ENCODE measurements around the gene DNAJC12. TPM values are rescaled to one million over a fixed set of nuclear protein-coding genes. Genes with fewer than 3 reads are reported as not detected.

DNAJC12 gene
- total RNA-seq (2021; fragmentation: NEBNext Ultra II Directional; extraction: Animal tissue kit (Norgen Biotek cat#: 25700)) (2.9 and 4.2 TPM in 2 replicates), polyA plus RNA-seq (2011; rRNA removed) (0.33 and 0.86 TPM in 2 replicates), polyA minus RNA-seq (2011; rRNA and poly(A)+ RNA removed) (0.24 and 0.28 TPM in 2 replicates)
- 1.4 TPM for polyA plus RNA-seq (2011; cell fraction: cytosol; rRNA removed)
- 0.40 TPM for polyA plus RNA-seq (2011; cell fraction: nucleus; rRNA removed)
- 1.1 to 1.3 TPM (median 1.3 TPM) in 4 replicates for polyA plus RNA-seq (2012, experiment 1 of 2)
- polyA plus RNA-seq (2012, experiment 2 of 2): 0.39 TPM
- polyA plus RNA-seq (2013, experiment 1 of 2): 3.8 TPM
- polyA plus RNA-seq (2013, experiment 2 of 2): 4.0 TPM
- not detected for polyA minus RNA-seq (2011; cell fraction: cytosol; rRNA and poly(A)+ RNA removed)
- polyA minus RNA-seq (2011; cell fraction: nucleus; rRNA and poly(A)+ RNA removed): 1.6 TPM
- long read RNA-seq, experiment 1, partial matches to known transcripts: 1 of 4 reads
- long read RNA-seq, experiment 1, other reads (novel, unspliced or antisense): 2 of 4 reads
- long read RNA-seq, experiment 2, transcript DNAJC12-201 (5 exons, 1,201 nt): major isoform, 7 of 8 reads
- long read RNA-seq, experiment 2, partial matches to known transcripts: 0 of 8 reads
- long read RNA-seq, experiment 2, other reads (novel, unspliced or antisense): 1 of 8 reads

DNA sequence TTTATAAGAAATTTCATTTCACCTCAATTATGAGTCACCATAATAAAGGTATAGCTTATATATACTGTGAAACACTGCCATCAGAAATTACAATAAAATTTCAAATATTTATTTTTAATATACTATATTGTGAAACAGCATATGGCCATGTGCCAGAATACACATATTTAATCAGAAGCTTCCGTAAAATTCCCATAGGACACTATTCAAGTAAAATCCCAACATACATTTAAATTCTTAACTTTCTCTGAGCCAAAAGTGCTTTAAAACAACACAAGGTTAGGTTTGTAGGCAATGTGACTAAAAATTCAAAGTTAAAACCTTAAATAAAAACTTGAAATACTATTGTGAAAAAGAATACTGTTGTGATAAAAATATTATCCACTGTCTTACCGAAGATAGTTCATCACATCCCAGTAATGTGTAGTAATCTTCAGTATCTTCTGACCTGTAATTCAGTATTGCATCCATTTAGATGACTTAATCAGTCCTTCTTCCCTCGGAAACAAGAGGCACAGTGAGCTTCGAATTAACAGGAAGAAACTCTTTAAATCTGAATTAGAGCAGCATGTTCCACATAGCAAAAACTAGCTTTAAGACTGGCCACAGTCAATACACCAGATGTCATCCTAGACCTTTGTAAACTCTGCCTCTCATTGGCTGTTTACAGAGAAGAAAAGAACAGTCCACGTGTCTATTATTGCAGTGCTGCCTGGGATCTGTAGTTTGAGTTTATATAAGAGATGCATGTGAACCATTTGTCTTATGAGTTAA lies at the start of gene DNAJC12:
Gene DNAJC12 (minus strand): TSS at position 648 of the 774 bp plus-strand sequence. CDS start 177 bp downstream, at position 471.
- no peaks in the 10 kb centered on the region for H3K27me3 ChIP-seq (replicated peaks in 1 of 4; ENCODE audit: control insufficient read depth in 3 of 4, extremely low read depth in 1 of 4, insufficient read depth in 3 of 4, low read length in 3 of 4)
- H4K5ac ChIP-seq (ENCODE audit: insufficient read length, low read depth, low read length): no peak within 1 kb of the TSS
- no peak within 1 kb of the TSS for H3K27ac ChIP-seq (ENCODE audit: low read depth, low read length)
- H3K23me2 ChIP-seq (ENCODE audit: low read depth, low read length): no peaks in the 10 kb centered on the region
- H2AFZ ChIP-seq (ENCODE audit: low read length): peak within 1 kb of the TSS; percentile 70
- no peak within 1 kb of the TSS for H2BK15ac ChIP-seq (ENCODE audit: low read length)
- H4K8ac ChIP-seq (ENCODE audit: extremely low read depth, insufficient read depth, low read length): no peak within 1 kb of the TSS
- DNase-seq (ENCODE audit: low read depth in 1 of 2, low spot score in 2 of 2): no peak
- no peak within 1 kb of the TSS for H2AK5ac ChIP-seq (ENCODE audit: low read depth, low read length)
- no peaks in the 10 kb centered on the region for H3K36me3 ChIP-seq (ENCODE audit: control insufficient read depth in 2 of 4, insufficient read depth in 4 of 4, low read length in 3 of 4)
- CTCF ChIA-PET (ENCODE audit: partially characterized antibody): interaction anchor here (0.9 to 1.8 kb wide), 4 partner anchors 9 to 375 kb away, joined by 3 to 4 read pairs (median 4); no protein-coding TSS in a partner anchor
- no peak within 1 kb of the TSS for H2BK12ac ChIP-seq (ENCODE audit: low read depth, low read length)
- no peak within 1 kb of the TSS for H3K4ac ChIP-seq (replicated peaks; ENCODE audit: insufficient read length, low read depth, low read length)
- no peak within 1 kb of the TSS for H3K56ac ChIP-seq (replicated peaks; ENCODE audit: insufficient read length, low read depth, low read length)
- H3K79me1 ChIP-seq (ENCODE audit: low read depth, low read length): no peaks in the 10 kb centered on the region
- no peaks in the 10 kb centered on the region for H4K20me1 ChIP-seq (replicated peaks in 1 of 2; ENCODE audit: control insufficient read depth in 1 of 2, insufficient read depth in 2 of 2, low read length in 2 of 2)
- no peak within 1 kb of the TSS for H2BK120ac ChIP-seq (replicated peaks; ENCODE audit: low read depth, low read length)
- H2BK5ac ChIP-seq (ENCODE audit: low read depth, low read length): no peak within 1 kb of the TSS
- peak; percentile 62 for FAIRE-seq
- H3K79me2 ChIP-seq (ENCODE audit: control insufficient read depth in 1 of 2, insufficient read depth in 2 of 2, low read length in 2 of 2): no peaks in the 10 kb centered on the region
- no peak within 1 kb of the TSS for H4K91ac ChIP-seq (replicated peaks; ENCODE audit: insufficient read length, low read length)
- no peak within 1 kb of the TSS for H2BK20ac ChIP-seq (ENCODE audit: low read length)
- H3K14ac ChIP-seq (ENCODE audit: insufficient read length): no peak within 1 kb of the TSS
- peak within 1 kb of the TSS in 1 of 4 experiments; percentile 2; a peak in 1 of 8 replicates for H3K4me3 ChIP-seq (ENCODE audit: extremely low read depth in 1 of 4, insufficient read depth in 2 of 4, low read depth in 3 of 4, low read length in 4 of 4)
- 67% methylated on average over 5 of the region's 5 CpGs; no CpG with 5 or more reads in 1 of the 2 experiments for WGBS, 2 experiments (ENCODE audit: extremely low coverage in 1 of 2, insufficient coverage in 1 of 2, insufficient read length in 1 of 2, insufficient replicate concordance in 2 of 2, low coverage in 1 of 2, low lambda C conversion rate in 2 of 2, missing lambda C conversion rate in 1 of 2)
- peak within 1 kb of the TSS in 1 of 2 experiments; percentile 29; a peak in 1 of 4 replicates for H3K4me2 ChIP-seq (ENCODE audit: insufficient read depth in 1 of 2, low read depth in 2 of 2, low read length in 2 of 2)
- H3K9ac ChIP-seq (replicated peaks in 1 of 4; ENCODE audit: extremely low read depth in 1 of 4, low read depth in 3 of 4, low read length in 3 of 4): no peak within 1 kb of the TSS
- no peak within 1 kb of the TSS for H3K18ac ChIP-seq (ENCODE audit: extremely low read depth, low read length)
- peaks cover 8% of the 10 kb centered on the region in 2 experiments; a peak in 3 of 4 replicates for H3K9me3 ChIP-seq (ENCODE audit: insufficient read depth in 2 of 2, low read depth in 1 of 2, low read length in 1 of 2)
- H3K4me1 ChIP-seq (replicated peaks in 1 of 4; ENCODE audit: control insufficient read depth in 3 of 4, insufficient read depth in 4 of 4, low read length in 3 of 4): no peaks in the 10 kb centered on the region
- H3K23ac ChIP-seq (ENCODE audit: insufficient read length): no peak within 1 kb of the TSS
- POLR2A ChIA-PET (ENCODE audit: partially characterized antibody): interaction anchor here (1.2 to 1.5 kb wide), 3 partner anchors 9 to 77 kb away, joined by 3 to 4 read pairs (median 3); no protein-coding TSS in a partner anchor
- TF ChIP-seq TEAD4 (IDR thresholded peaks at IDR 0.05; ENCODE audit: low read depth, low read length) (no peak), SIX5 (IDR thresholded peaks at IDR 0.05; ENCODE audit: low read depth, low read length) (peak; percentile 41; the same call in 1 of the 2 replicates), BCL11A (IDR thresholded peaks at IDR 0.05; ENCODE audit: low read depth in 2 of 2, low read length in 2 of 2) (no peak)
- TF ChIP-seq, protein P1, sequence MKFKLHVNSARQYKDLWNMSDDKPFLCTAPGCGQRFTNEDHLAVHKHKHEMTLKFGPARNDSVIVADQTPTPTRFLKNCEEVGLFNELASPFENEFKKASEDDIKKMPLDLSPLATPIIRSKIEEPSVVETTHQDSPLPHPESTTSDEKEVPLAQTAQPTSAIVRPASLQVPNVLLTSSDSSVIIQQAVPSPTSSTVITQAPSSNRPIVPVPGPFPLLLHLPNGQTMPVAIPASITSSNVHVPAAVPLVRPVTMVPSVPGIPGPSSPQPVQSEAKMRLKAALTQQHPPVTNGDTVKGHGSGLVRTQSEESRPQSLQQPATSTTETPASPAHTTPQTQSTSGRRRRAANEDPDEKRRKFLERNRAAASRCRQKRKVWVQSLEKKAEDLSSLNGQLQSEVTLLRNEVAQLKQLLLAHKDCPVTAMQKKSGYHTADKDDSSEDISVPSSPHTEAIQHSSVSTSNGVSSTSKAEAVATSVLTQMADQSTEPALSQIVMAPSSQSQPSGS (IDR thresholded peaks at IDR 0.05; ENCODE audit: low read length): no peak
- TF ChIP-seq, protein P2, sequence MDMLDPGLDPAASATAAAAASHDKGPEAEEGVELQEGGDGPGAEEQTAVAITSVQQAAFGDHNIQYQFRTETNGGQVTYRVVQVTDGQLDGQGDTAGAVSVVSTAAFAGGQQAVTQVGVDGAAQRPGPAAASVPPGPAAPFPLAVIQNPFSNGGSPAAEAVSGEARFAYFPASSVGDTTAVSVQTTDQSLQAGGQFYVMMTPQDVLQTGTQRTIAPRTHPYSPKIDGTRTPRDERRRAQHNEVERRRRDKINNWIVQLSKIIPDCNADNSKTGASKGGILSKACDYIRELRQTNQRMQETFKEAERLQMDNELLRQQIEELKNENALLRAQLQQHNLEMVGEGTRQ (IDR thresholded peaks at IDR 0.05; ENCODE audit: low read length): peak; percentile 72
